Caco-2 (cell line): ENCODE measurements around the gene TUBGCP6. TPM values are rescaled to one million over a fixed set of nuclear protein-coding genes. Genes with fewer than 3 reads are reported as not detected.

ENCODE experiments used
- BruUV-seq: library from RNA; stranded (reverse); fragments of 400-500 nt; replicated peaks from 2 replicates; lab custom pipeline; 2021; lab: Mats Ljungman, UMichigan
- CTCF ChIA-PET: fragments of 300-600 bp; sonication (Branson Sonifier 250); formaldehyde crosslinking; loops from one replicate; lab custom pipeline; 2022; ENCODE audit warnings: antibody characterized with exemption; lab: Charles Lee
- POLR2A ChIA-PET: fragments of 300-600 bp; sonication (Branson Sonifier 250); formaldehyde crosslinking; loops from one replicate; lab custom pipeline; 2022; ENCODE audit warnings: antibody characterized with exemption; lab: Charles Lee
- DNase-seq, 2 experiments: peaks; one replicate each; pipeline versions ENCODE4 v3.0.0 to v3.0.0-alpha.2; 2020 to 2022
- H3K27me3 ChIP-seq: replicated peaks from 2 replicates; pipeline ENCODE4 v1.6.0; 2011; ENCODE audit warnings: low read length; ENCODE audit not compliant: control insufficient read depth, insufficient read depth
- H3K36me3 ChIP-seq: 2 replicates; pipeline ENCODE4 v1.5.1; 2011; ENCODE audit warnings: low read length; ENCODE audit not compliant: control insufficient read depth, insufficient read depth
- H3K4me1 ChIP-seq: fragments of 250-450 bp; sonication (Bioruptor Pico); 2 replicates; pipeline ENCODE4 v1.5.1; 2020; ENCODE audit warnings: mild to moderate bottlenecking
- H3K4me3 ChIP-seq: 2 replicates; pipeline ENCODE4 v1.5.1; 2011; ENCODE audit warnings: low read depth, mild to moderate bottlenecking, control low read depth, low read length
- H3K9me3 ChIP-seq: fragments of 250-450 bp; sonication (Bioruptor Pico); 2 replicates; pipeline ENCODE4 v1.5.1; 2020; ENCODE audit warnings: mild to moderate bottlenecking, moderate library complexity
- H3K27ac Mint-ChIP-seq: one replicate; pipeline ENCODE4 v1.8.0; 2022; ENCODE audit warnings: mixed read lengths; ENCODE audit not compliant: unreplicated experiment
- H3K27me3 Mint-ChIP-seq: one replicate; pipeline ENCODE4 v1.8.0; 2022; ENCODE audit warnings: mixed read lengths; ENCODE audit not compliant: insufficient read depth, unreplicated experiment
- H3K36me3 Mint-ChIP-seq: one replicate; pipeline ENCODE4 v1.8.0; 2022; ENCODE audit warnings: mild to moderate bottlenecking, mixed read lengths; ENCODE audit not compliant: insufficient read depth, unreplicated experiment
- H3K4me1 Mint-ChIP-seq: one replicate; pipeline ENCODE4 v1.8.0; 2022; ENCODE audit warnings: low read depth, mixed read lengths; ENCODE audit not compliant: unreplicated experiment
- H3K4me3 Mint-ChIP-seq: one replicate; pipeline ENCODE4 v1.8.0; 2022; ENCODE audit warnings: mild to moderate bottlenecking, moderate library complexity, mixed read lengths; ENCODE audit not compliant: unreplicated experiment
- H3K9me3 Mint-ChIP-seq: one replicate; pipeline ENCODE4 v1.8.0; 2022; ENCODE audit warnings: mixed read lengths; ENCODE audit not compliant: unreplicated experiment
- intact Hi-C: fragments of 100-400 bp; cut with micrococcal nuclease; formaldehyde crosslinking; loops from one replicate; pipeline ENCODE4 v1.10.0; 2022; ENCODE audit not compliant: unreplicated experiment
- total RNA-seq: library from RNA; stranded (reverse); gene quantifications from 2 replicates; pipeline ENCODE4 v1.2.3, GENCODE V29; 2022
- TF ChIP-seq, protein P1 (sequence below), 2 experiments: fragments of 200-600 bp in 1 of 2; IDR thresholded peaks; 1 replicate in 1 of 2; 2 replicates in 1 of 2; pipeline versions ENCODE4 v1.5.1 to v1.8.0; 2011 to 2022; ENCODE audit warnings: antibody characterized with exemption in 1 of 2, control low read depth in 1 of 2, inconsistent platforms in 1 of 2, low read depth in 1 of 2, low read length in 1 of 2, mild to moderate bottlenecking in 1 of 2, moderate library complexity in 1 of 2; ENCODE audit not compliant: insufficient read depth in 1 of 2, severe bottlenecking in 1 of 2, unreplicated experiment in 1 of 2

The TUBGCP6 gene
- total RNA-seq, 1 experiment from 2014 or later = 29.3 TPM

DNA sequence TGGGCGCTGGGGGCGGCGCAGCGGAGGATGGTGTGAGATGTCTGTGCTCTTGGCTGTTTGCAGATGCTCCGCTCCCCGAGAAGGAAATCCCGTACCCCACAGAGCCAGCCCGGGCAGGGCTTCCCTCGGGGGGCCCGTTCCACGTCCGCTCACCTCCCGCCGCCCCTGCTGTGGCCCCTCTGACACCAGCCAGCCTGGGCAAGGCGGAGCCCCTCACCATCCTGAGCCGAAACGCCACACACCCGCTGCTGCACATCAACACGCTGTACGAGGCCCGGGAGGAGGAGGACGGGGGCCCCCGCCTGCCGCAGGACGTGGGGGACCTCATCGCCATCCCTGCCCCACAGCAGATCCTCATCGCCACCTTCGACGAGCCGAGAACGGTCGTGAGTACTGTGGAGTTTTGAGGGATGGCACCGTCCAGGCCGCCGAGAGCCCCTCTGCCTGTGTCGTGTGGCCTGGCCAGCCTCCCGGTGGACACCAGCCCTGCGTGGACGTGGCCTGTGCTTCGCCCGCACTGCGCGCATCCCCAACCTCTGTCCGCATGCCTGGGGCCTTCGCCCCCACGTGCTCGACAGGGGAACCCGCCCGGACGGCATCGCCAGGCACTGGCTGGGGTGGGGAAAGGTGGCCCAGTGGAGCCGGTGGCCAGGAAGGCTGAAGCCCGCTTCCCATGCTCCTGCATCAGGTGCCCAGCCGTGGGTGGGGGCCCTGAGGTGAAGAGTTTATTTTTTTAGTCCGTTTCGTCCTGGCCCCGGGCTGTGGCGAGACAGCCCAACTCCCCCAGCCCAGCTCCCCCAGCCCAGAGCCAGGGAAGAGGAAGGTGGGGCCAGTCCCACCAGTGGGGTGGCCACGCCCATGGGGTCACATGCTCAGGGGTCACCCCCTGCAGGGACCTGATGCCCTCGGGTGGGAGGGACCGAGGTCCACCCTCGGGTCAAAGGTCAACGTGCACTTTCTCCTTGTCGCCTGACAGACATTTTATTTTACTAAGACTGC is 65.7 kb downstream of the TUBGCP6 start:
- no peaks in the 10 kb centered on the region for H3K27me3 Mint-ChIP-seq
- no peak overlapping the region for H3K4me3 Mint-ChIP-seq
- H3K9me3 Mint-ChIP-seq = no peaks in the 10 kb centered on the region
- DNase-seq = no peak
- no peaks in the 10 kb centered on the region for H3K36me3 Mint-ChIP-seq
- H3K4me3 ChIP-seq = no peak overlapping the region
- no TSS peak for BruUV-seq
- H3K4me1 Mint-ChIP-seq = peaks cover 7% of the 10 kb centered on the region
- H3K4me1 ChIP-seq = peaks cover 7% of the 10 kb centered on the region; the same call in 1 of the 2 replicates
- no peak overlapping the region for H3K27ac Mint-ChIP-seq
- ChIA-PET CTCF (interaction anchor here (0.6 kb wide), 1 partner anchor 37 kb away, joined by 3 read pairs; no protein-coding TSS in a partner anchor), POLR2A (no interaction called here)
- intact Hi-C loops = no loop called here
- H3K27me3 ChIP-seq = no peaks in the 10 kb centered on the region
- no peaks in the 10 kb centered on the region for H3K36me3 ChIP-seq
- H3K9me3 ChIP-seq = no peaks in the 10 kb centered on the region
- TF ChIP-seq, protein P1, sequence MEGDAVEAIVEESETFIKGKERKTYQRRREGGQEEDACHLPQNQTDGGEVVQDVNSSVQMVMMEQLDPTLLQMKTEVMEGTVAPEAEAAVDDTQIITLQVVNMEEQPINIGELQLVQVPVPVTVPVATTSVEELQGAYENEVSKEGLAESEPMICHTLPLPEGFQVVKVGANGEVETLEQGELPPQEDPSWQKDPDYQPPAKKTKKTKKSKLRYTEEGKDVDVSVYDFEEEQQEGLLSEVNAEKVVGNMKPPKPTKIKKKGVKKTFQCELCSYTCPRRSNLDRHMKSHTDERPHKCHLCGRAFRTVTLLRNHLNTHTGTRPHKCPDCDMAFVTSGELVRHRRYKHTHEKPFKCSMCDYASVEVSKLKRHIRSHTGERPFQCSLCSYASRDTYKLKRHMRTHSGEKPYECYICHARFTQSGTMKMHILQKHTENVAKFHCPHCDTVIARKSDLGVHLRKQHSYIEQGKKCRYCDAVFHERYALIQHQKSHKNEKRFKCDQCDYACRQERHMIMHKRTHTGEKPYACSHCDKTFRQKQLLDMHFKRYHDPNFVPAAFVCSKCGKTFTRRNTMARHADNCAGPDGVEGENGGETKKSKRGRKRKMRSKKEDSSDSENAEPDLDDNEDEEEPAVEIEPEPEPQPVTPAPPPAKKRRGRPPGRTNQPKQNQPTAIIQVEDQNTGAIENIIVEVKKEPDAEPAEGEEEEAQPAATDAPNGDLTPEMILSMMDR (IDR thresholded peaks at IDR 0.05; ENCODE audit: insufficient read depth in 1 of 2, low read depth in 1 of 2, low read length in 1 of 2, severe bottlenecking in 1 of 2, unreplicated experiment in 1 of 2) = no peak

- no TSS peak for BruUV-seq
- CTCF ChIA-PET = no interaction called here
- peaks cover 7% of the 10 kb centered on the region; the same call in 1 of the 2 replicates for H3K4me1 ChIP-seq
- Mint-ChIP-seq H3K4me1 (peaks cover 7% of the 10 kb centered on the region), H3K9me3 (no peaks in the 10 kb centered on the region), H3K4me3 (no peak overlapping the region), H3K27me3 (no peaks in the 10 kb centered on the region), H3K36me3 (no peaks in the 10 kb centered on the region), H3K27ac (no peak overlapping the region)
- no peak for DNase-seq
- no peaks in the 10 kb centered on the region for H3K36me3 ChIP-seq
- H3K9me3 ChIP-seq = no peaks in the 10 kb centered on the region
- POLR2A ChIA-PET = no interaction called here
- TF ChIP-seq, protein P1 (IDR thresholded peaks at IDR 0.05; ENCODE audit: insufficient read depth in 1 of 2, low read depth in 1 of 2, low read length in 1 of 2, severe bottlenecking in 1 of 2, unreplicated experiment in 1 of 2) = no peak
- no peaks in the 10 kb centered on the region for H3K27me3 ChIP-seq
- intact Hi-C loops = no loop called here
- H3K4me3 ChIP-seq = no peak overlapping the region
Observed at GRCh38 chr22:50178471-50178864, 66.4 kb downstream of the TUBGCP6 start.

- intact Hi-C loops = no loop called here
Observed at GRCh38 chr22:50177537-50178470, 67.0 kb downstream of the TUBGCP6 start.

More at GRCh38 chr22:50177537-50178470, 67.0 kb downstream of the TUBGCP6 start:
- Histone ChIP-seq H3K36me3 (no peaks in the 10 kb centered on the region), H3K9me3 (no peaks in the 10 kb centered on the region), H3K4me1 (peaks cover 7% of the 10 kb centered on the region; the same call in 1 of the 2 replicates), H3K4me3 (no peak overlapping the region), H3K27me3 (no peaks in the 10 kb centered on the region)
- ChIA-PET CTCF (no interaction called here), POLR2A (no interaction called here)
- H3K4me3 Mint-ChIP-seq = no peak overlapping the region
- H3K27ac Mint-ChIP-seq = no peak overlapping the region
- no peak for DNase-seq
- no TSS peak for BruUV-seq
- peaks cover 7% of the 10 kb centered on the region for H3K4me1 Mint-ChIP-seq
- no peaks in the 10 kb centered on the region for H3K27me3 Mint-ChIP-seq
- no peaks in the 10 kb centered on the region for H3K36me3 Mint-ChIP-seq
- TF ChIP-seq, protein P1 (IDR thresholded peaks at IDR 0.05; ENCODE audit: insufficient read depth in 1 of 2, low read depth in 1 of 2, low read length in 1 of 2, severe bottlenecking in 1 of 2, unreplicated experiment in 1 of 2) = no peak
- no peaks in the 10 kb centered on the region for H3K9me3 Mint-ChIP-seq
